Panc1 (cell line): ENCODE results near the gene CDH13. TPM values are rescaled to one million over a fixed set of nuclear protein-coding genes. Genes with fewer than 3 reads are reported as not detected.

Experiments
- ATAC-seq: fragments of 200-7000 bp; cut with Tn5 transposase; 2 replicates; pipeline ENCODE4 v1.9.1; 2020; ENCODE audit warnings: mild to moderate bottlenecking, moderate library complexity
- BruUV-seq: library from RNA; stranded (reverse); fragments of 400-500 nt; replicated peaks from 2 replicates; lab custom pipeline; 2021; lab: Mats Ljungman, UMichigan
- CTCF ChIA-PET: fragments of 300-600 bp; sonication (Branson Sonifier 250); formaldehyde crosslinking; loops from one replicate; lab custom pipeline; 2022; ENCODE audit warnings: antibody characterized with exemption; lab: Charles Lee
- POLR2A ChIA-PET: fragments of 300-600 bp; sonication (Branson Sonifier 250); formaldehyde crosslinking; loops from one replicate; lab custom pipeline; 2022; ENCODE audit warnings: antibody characterized with exemption; lab: Charles Lee
- DNase-seq: peaks from one replicate; pipeline ENCODE4 v3.0.0-alpha.2; 2010; ENCODE audit warnings: low read depth, low spot score
- H3K27ac ChIP-seq: 2 replicates; pipeline ENCODE4 v1.5.1; 2011; ENCODE audit warnings: mild to moderate bottlenecking, low read length, inconsistent platforms
- H3K27me3 ChIP-seq: fragments of 200-500 bp; sonication (Bioruptor generic); 2 replicates; pipeline ENCODE4 v1.6.0; 2014; ENCODE audit warnings: low read length, inconsistent platforms; ENCODE audit not compliant: control insufficient read depth, insufficient read depth
- H3K36me3 ChIP-seq: fragments of 200-500 bp; sonication (Bioruptor generic); 2 replicates; pipeline ENCODE4 v1.5.1; 2014; ENCODE audit warnings: inconsistent platforms, mild to moderate bottlenecking, low read length, moderate library complexity; ENCODE audit not compliant: control insufficient read depth, insufficient read depth
- H3K4me1 ChIP-seq: 2 replicates; pipeline ENCODE4 v1.5.1; 2011; ENCODE audit warnings: inconsistent platforms, mild to moderate bottlenecking, low read length, moderate library complexity; ENCODE audit not compliant: control insufficient read depth, insufficient read depth
- H3K4me3 ChIP-seq, 2 experiments: 2 replicates each; pipeline ENCODE4 v1.5.1; 2011 to 2012; ENCODE audit warnings: low read depth in 2 of 2, low read length in 2 of 2, mild to moderate bottlenecking in 2 of 2, inconsistent platforms in 1 of 2, moderate library complexity in 1 of 2
- H3K9me3 ChIP-seq: fragments of 200-500 bp; sonication (Bioruptor generic); 2 replicates; pipeline ENCODE4 v1.5.1; 2014; ENCODE audit warnings: low read depth, mild to moderate bottlenecking, inconsistent platforms, low read length, moderate library complexity; ENCODE audit not compliant: control insufficient read depth, insufficient read depth
- CTCF ChIP-seq: fragments of 450-650 bp; IDR thresholded peaks from 2 replicates; pipeline ENCODE4 v1.5.1; 2017; ENCODE audit warnings: mild to moderate bottlenecking
- POLR2AphosphoS5 ChIP-seq: IDR thresholded peaks from 2 replicates; pipeline ENCODE4 v1.6.1; 2012; ENCODE audit warnings: mild to moderate bottlenecking, low read depth, low read length, moderate library complexity
- REST ChIP-seq, 2 experiments: IDR thresholded peaks; 2 replicates each; pipeline ENCODE4 v1.6.1; 2011 to 2012; ENCODE audit warnings: low read depth in 2 of 2, control low read depth in 1 of 2, low read length in 1 of 2, mild to moderate bottlenecking in 1 of 2, moderate library complexity in 1 of 2; ENCODE audit not compliant: insufficient read depth in 1 of 2
- SIN3A ChIP-seq: IDR thresholded peaks from 2 replicates; pipeline ENCODE4 v1.6.1; 2012; ENCODE audit warnings: low read depth, mild to moderate bottlenecking, low read length, moderate library complexity, borderline replicate concordance; ENCODE audit not compliant: insufficient read depth
- TCF7L2 ChIP-seq: IDR thresholded peaks from 2 replicates; pipeline ENCODE4 v1.6.1; 2011; ENCODE audit warnings: mild to moderate bottlenecking, low read depth, low read length, inconsistent platforms
- in situ Hi-C: cut with HindIII; loops from 2 replicates; pipeline ENCODE4 v1.10.0; 2016; ENCODE audit warnings: low sequenced_read_pairs, low pct_unique_long_range_greater_than_20kb
- intact Hi-C: fragments of 100-400 bp; cut with micrococcal nuclease; formaldehyde crosslinking; loops from one replicate; pipeline ENCODE4 v1.10.0; 2022; ENCODE audit not compliant: unreplicated experiment
- total RNA-seq: library from RNA; stranded (reverse); gene quantifications from one replicate; pipeline ENCODE4 v1.2.1, GENCODE V29; 2021; ENCODE audit not compliant: unreplicated experiment

The CDH13 gene
- total RNA-seq, 1 experiment from 2014 or later, result not detected

GRCh38 chr16:83830769-83831455 is 1204.1 kb downstream of the CDH13 start:
- no peaks in the 10 kb centered on the region; the same call in 1 of the 2 replicates for H3K4me1 ChIP-seq
- BruUV-seq, result no TSS peak
- intact Hi-C loops (no loop called here), in situ Hi-C loops (no loop called here)
- TF ChIP-seq SIN3A, result no peak
- no peak for DNase-seq
- no peaks in the 10 kb centered on the region for H3K9me3 ChIP-seq
- CTCF ChIA-PET, result interaction anchor here (0.5 kb wide), 1 partner anchor 224 kb away, joined by 4 read pairs; no protein-coding TSS in a partner anchor
- no peak overlapping the region for H3K27ac ChIP-seq
- POLR2A ChIA-PET, result no interaction called here
- H3K27me3 ChIP-seq, result no peaks in the 10 kb centered on the region
- no peaks in the 10 kb centered on the region for H3K36me3 ChIP-seq
- no peak for ATAC-seq
- H3K4me3 ChIP-seq, result no peak overlapping the region

GRCh38 chr16:83831456-83831987 is 1204.8 kb downstream of the CDH13 start:
- no peak for TF ChIP-seq POLR2AphosphoS5
- no peak for TF ChIP-seq CTCF
- TF ChIP-seq SIN3A, result no peak
- TF ChIP-seq REST (IDR thresholded peaks at IDR 0.05; ENCODE audit: insufficient read depth in 1 of 2, low read depth in 2 of 2, low read length in 1 of 2), result no peak
- no peak for TF ChIP-seq TCF7L2
- intact Hi-C loops, result no loop called here
- DNase-seq, result no peak
- H3K27ac ChIP-seq, result no peak overlapping the region
- no peaks in the 10 kb centered on the region for H3K27me3 ChIP-seq
- H3K9me3 ChIP-seq, result no peaks in the 10 kb centered on the region
- H3K4me1 ChIP-seq, result no peaks in the 10 kb centered on the region; the same call in 1 of the 2 replicates
- in situ Hi-C loops, result no loop called here
- CTCF ChIA-PET, result interaction anchor here (0.5 kb wide), 1 partner anchor 225 kb away, joined by 4 read pairs; no protein-coding TSS in a partner anchor
- no peaks in the 10 kb centered on the region for H3K36me3 ChIP-seq
- H3K4me3 ChIP-seq, result no peak overlapping the region
- POLR2A ChIA-PET, result no interaction called here
- no peak for ATAC-seq
- no TSS peak for BruUV-seq

- TF ChIP-seq POLR2AphosphoS5, result no peak
- TF ChIP-seq SIN3A, result no peak
- no peak for TF ChIP-seq REST (IDR thresholded peaks at IDR 0.05; ENCODE audit: insufficient read depth in 1 of 2, low read depth in 2 of 2, low read length in 1 of 2)
- TF ChIP-seq TCF7L2, result no peak
- TF ChIP-seq CTCF, result no peak
- intact Hi-C loops (no loop called here), in situ Hi-C loops (no loop called here)
- no TSS peak for BruUV-seq
- Histone ChIP-seq H3K4me1 (no peaks in the 10 kb centered on the region; the same call in 1 of the 2 replicates), H3K36me3 (no peaks in the 10 kb centered on the region), H3K27me3 (no peaks in the 10 kb centered on the region), H3K9me3 (no peaks in the 10 kb centered on the region), H3K4me3 (no peak overlapping the region), H3K27ac (no peak overlapping the region)
- POLR2A ChIA-PET, result no interaction called here
- CTCF ChIA-PET, result no interaction called here
- ATAC-seq (no peak), DNase-seq (no peak)
Observed at GRCh38 chr16:83833921-83834320, 1207.2 kb downstream of the CDH13 start.
